M059J (cell line): ENCODE measurements around the gene IQCN. TPM values are rescaled to one million over a fixed set of nuclear protein-coding genes. Genes with fewer than 3 reads are reported as not detected.

ENCODE experiments used
- DNase-seq: peaks from one replicate; pipeline ENCODE4 v3.0.0-alpha.2; 2012; ENCODE audit warnings: low read depth
- total RNA-seq: library from RNA; depleted of rRNA; stranded (reverse); fragments of >200 nt; shearing (Covaris generic); gene quantifications from 2 replicates; pipeline ENCODE4 v1.2.3, GENCODE V29; 2014

The IQCN gene
- total RNA-seq, 1 experiment from 2014 or later, result 0.10 TPM

- DNase-seq, result no peak
Measured at GRCh38 chr19:18266771-18267686, 7.2 kb downstream of the IQCN start.

GRCh38 chr19:18265582-18265981, 8.7 kb downstream of the IQCN start:
- DNase-seq, result no peak

DNA sequence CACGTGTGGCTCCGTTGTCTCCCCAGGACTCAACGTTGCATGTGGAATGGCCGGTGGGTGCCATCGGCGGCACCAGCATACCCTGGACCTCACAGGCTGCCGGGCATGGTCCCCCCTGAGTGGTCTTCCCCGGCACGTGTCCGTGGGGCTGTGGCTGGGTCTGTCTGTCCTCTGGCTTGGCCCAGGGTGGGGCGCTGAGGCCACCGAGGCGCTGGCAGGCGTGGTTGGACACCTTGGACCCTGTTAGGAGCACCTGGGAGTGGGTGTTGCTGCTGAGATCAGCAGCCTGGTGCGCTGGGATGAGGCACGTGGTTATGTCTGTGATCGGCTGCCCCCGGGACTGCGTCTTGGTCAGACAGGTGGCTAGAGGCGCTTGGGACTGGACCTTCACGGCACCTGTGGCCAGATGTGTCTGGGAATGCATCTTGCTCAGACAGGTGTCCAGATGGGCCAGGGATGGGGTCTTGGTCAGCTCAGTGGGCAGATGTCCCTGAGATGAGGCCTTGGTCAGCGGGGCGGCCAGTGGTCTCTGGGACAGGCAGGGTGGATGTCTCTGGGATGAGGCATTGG, 9.2 kb downstream of the IQCN start:
- no peak for DNase-seq

DNA sequence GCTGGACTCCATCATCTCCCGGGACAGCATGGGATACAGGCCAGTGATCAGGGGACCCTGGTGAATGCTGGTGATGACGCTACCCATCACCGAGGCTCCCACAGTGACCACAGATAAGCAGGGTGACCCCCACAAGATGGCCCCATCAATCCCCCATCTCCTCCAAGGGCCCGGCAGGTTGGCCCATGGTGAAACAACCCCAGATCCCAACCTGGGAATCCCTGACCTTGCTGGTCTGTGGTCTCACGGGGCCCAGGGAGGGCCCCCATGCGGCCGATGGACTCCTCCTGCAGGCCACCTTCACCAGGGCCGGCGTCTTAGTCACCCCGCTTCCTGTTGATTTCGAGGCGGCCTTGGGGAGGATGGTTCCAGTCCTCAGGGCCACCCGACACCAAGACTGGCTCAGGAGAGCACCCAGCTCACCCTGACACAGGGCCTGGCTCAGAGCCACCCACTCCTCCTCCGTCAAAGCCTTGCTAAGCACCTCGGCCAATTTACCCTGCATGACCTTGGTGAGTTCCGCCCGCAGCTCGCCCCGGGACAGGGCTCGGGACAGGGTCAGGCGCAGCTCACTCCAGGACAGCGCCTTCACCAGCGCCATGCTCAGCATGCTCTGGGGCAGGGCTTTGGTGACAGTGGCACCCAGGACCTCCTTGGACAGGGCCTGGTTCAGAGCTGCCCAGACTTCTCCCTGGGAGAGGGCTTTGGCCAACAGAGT, 10.0 kb downstream of the IQCN start:
- DNase-seq, result no peak

DNA sequence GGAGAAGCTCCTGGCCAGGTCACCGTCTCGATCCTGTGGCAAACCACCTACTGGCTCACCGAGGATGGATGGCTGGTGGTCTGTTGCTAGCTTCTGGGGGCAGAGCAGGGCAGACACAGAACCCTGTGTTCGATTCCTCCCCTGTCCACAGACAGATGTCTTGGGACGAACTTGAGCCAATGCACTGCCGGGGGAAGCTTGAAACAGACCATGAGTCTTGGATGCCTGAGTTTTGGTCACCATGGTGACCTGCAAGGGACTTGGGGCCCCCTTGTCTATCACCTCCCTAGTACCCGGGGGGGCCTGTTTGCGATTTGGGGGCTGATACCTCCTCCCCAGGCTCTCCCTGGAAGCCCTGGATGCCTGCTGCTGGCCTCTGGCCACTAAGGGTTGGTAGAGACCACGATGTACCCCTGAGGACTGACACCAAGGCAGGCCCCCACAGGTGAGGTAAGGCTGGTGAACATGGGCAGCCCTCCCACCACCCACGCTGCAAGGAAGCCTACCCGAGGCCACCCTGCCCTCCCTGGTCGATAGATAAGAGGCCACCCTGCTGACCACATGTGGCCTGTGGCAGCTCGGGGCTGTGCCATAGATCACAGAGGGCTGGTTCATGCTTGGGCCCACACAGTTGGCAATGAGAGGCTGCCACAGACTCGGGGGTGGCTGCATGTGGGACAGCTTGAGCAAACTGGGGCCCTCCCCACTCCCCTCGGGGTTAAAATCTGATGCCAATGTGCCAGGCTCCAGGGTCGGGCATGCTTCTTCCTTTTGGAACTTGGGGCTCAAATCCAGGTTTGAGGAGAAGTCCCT, 10.7 kb downstream of the IQCN start:
- DNase-seq, result no peak

GRCh38 chr19:18262917-18263316, 11.3 kb downstream of the IQCN start:
- no peak for DNase-seq

DNA sequence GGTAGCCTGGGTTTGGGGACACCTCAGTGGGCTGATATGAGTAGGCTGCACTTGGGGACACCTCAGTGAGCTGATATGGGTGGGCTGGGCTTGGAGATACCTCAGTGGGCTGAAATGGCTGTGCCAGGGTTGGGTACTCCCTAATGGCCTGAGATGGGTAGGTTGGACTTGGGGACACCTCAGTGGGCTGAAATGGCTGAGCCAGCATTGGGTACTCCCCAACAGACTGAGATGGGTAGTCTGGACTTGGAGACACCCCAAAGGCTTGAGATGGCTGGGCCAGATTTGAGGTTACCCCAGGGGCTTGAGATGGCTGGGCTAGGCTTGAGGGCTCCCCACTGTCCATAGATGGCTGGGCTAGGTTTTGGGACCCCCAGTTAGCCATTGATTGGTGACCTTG, 12.1 kb downstream of the IQCN start:
- no peak for DNase-seq

- no peak for DNase-seq
Measured at GRCh38 chr19:18261474-18261873, 12.8 kb downstream of the IQCN start.

DNA sequence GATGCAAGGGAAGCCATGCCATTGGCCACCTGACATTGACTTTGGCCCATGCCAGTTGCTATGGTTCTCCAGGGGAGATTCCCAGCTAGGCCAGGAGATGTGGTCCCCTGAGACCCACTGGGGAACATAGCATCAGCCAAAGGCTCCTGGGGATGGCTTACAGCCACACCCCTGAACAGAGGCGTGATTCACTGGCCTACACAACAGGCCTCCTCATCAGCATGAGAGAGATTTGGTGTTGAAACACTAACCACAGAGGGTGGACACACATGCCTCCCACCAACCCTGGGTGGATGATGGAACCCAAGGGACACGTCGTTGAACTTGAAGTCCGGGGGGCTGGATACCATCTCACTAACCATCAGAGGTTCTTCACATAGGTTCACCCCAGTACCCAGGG, 14.4 kb downstream of the IQCN start:
- no peak for DNase-seq

- DNase-seq, result peak; percentile 64
Measured at GRCh38 chr19:18257503-18258470, 16.5 kb downstream of the IQCN start.

DNA sequence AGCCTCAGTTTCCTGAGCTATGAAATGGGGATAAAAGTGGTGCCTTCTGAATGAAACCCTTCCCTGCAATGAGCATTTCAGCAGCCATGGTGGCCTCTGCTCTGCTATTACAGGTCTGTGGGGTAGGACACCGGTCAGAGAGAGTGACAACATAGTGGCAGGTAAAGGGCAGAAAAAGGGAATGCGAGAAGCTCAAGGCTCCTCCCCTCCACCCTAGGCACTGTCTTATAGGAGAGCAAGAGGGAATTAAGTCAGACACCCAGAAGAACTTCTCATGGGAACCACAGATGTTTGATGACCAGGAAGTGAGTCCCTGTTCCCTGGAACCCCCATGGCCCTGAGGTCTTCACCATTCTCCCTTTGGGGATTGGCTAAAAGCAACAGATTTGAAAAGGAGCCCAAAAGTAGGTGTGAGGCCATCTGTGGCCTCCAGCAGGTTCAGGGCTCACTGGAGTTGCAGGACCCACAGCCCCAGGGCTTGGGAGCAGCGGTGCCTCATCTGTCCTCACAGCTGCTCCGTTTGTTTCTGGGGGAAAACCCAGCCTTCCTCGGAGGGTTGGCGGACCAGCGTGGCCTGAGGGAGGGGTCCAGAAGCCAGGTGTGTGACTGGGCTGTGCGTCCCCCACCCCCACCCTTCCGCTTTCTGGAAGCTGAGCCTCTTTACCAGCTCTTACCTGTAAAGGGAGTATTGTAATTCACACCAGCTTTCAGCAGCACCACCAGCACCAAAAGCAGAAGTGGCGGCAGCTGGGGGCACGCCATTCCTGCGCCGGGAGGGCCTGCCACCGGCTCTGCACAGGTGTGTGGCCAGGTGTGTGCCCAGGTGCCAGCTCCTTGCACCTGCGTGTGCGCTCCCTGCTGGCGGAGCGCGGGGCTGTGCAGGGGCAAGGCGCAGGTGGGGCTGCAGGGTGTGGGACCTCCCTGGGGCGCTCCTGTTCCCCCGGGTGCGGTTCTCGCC, 19.4 kb downstream of the IQCN start:
- no peak for DNase-seq

DNA sequence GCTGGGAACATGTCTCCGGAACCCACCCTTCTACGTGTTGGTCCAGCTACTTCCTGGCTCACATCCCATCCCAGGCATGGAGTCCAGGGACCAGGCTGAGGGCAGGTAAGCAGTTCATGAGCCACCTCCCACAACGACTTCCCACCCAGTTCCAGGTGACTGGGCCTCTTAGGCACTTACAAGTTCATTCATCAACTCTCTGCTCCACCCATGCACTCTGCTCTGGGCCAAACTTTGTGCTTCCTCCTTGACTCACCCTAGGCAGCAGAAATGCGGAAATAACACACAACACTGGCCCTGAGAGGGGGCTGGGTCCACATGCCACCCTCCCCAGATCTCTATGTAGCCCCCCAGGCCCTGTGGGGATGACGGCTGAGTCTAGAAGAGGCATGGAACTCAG, 20.5 kb downstream of the IQCN start:
- DNase-seq, result peak; percentile 22

- no peak for DNase-seq
Measured at GRCh38 chr19:18253130-18253529, 21.1 kb downstream of the IQCN start.

DNA sequence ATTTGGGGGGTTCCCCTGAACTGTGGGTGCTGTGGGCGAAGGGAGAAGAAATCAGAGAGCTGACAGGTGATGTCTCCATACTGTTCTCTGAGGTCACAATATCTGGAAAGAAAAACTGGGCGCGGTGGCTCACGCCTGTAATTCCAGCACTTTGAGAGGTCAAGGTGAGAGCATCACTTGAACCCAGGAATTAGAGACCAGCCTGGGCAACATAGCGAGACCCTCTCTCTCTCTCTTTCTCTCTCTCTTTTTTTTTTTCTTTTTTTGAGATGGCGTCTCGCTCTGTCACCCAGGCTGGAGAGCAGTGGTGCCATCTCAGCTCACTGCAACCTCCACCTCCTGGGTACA, 21.9 kb downstream of the IQCN start:
- no peak for DNase-seq

- DNase-seq, result peak; percentile 64
Measured at GRCh38 chr19:18251587-18252369, 22.5 kb downstream of the IQCN start.

- DNase-seq, result no peak
Measured at GRCh38 chr19:18249834-18250233, 24.4 kb downstream of the IQCN start.

DNA sequence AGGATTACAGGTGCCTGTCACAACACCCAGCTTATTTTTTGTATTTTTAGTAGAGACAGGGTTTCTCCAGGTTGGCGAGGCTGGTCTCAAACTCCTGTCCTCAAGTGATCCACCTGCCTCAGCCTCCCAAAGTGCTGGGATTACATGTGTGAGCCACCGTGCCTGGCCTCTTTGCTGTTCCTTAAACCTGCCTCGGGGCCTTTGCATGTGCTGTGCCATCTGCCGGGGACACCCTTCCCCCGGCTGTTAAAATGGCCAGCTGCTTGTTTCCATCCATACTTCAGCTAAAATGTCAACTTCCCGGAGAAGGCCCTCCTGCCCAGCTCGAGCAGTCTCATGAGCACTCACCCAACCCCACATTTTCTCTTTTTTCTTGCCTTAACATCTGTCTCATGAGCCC, 29.0 kb downstream of the IQCN start:
- no peak for DNase-seq

- no peak for DNase-seq
Measured at GRCh38 chr19:18239303-18239702, 34.9 kb downstream of the IQCN start.

DNA sequence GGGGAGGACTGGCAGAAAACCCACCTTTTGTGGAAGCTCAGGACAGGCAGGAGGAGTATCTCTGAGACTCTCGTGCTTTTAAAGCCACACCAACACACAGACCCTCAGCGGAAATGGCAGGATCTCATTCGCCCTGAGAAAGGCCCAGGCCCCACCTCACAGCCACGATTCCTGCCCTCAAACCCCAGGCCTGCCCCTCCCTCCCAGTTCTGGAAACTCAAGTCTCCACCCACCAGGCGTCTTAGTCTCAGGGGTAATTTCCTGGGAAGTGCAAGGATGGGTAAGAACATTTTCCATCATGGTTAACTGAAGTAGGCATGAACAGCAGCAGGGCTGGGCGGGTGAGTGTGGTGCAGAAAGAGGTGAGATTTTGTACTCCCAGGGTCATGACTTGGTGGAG, 40.1 kb downstream of the IQCN start:
- no peak for DNase-seq
